Testis (tissue), 3 donors: ENCODE results near the gene DCHS1. TPM values are rescaled to one million over a fixed set of nuclear protein-coding genes. Genes with fewer than 3 reads are reported as not detected.
"Not testable (repeated sequence)": the region's sequence is repeated elsewhere in the genome, so short reads cannot be mapped to it uniquely, and the experiment has no call there.

Experiments used
- DNase-seq: peaks from one replicate; pipeline ENCODE4 v3.0.0-alpha.2; 2019
- H3K27ac ChIP-seq, 2 donors: fragments of 200-600 bp; sonication (generic); one replicate each; pipeline ENCODE4 v1.5.1; 2019
- H3K27me3 ChIP-seq: fragments of 200-600 bp; sonication (generic); one replicate; pipeline ENCODE4 v1.5.1; 2019
- H3K36me3 ChIP-seq: fragments of 200-600 bp; sonication (generic); one replicate; pipeline ENCODE4 v1.5.1; 2017; ENCODE audit warnings: low read depth; ENCODE audit errors: missing control alignments
- H3K4me1 ChIP-seq: fragments of 200-600 bp; sonication (generic); one replicate; pipeline ENCODE4 v1.5.1; 2019
- H3K4me3 ChIP-seq, 2 donors: fragments of 200-600 bp; sonication (generic); one replicate each; pipeline ENCODE4 v1.5.1; 2017 to 2019
- H3K9me3 ChIP-seq: fragments of 200-600 bp; sonication (generic); one replicate; pipeline ENCODE4 v1.5.1; 2017
- CTCF ChIP-seq, 3 experiments: fragments of 450-650 bp in 2 of 3; fragments of 200-600 bp in 1 of 3; sonication (generic) in 1 of 3; IDR thresholded peaks; one replicate each; pipeline ENCODE4 v1.5.1; 2016 to 2019; ENCODE audit warnings: antibody characterized with exemption in 3 of 3, mild to moderate bottlenecking in 2 of 3, moderate library complexity in 1 of 3
- POLR2A ChIP-seq: fragments of 450-650 bp; IDR thresholded peaks from one replicate; pipeline ENCODE4 v1.6.1; 2017; ENCODE audit warnings: antibody characterized with exemption, mild to moderate bottlenecking, moderate library complexity
- WGBS, 2 donors: methylation state at CpG; one replicate each; pipeline ENCODE4 v1.1.5; 2018; 5-methylcytosine and 5-hydroxymethylcytosine counted together
- intact Hi-C: fragments of 100-400 bp; cut with DNase I; formaldehyde crosslinking; loops from one replicate; pipeline ENCODE4 v1.15.1; 2023; ENCODE audit warnings: low total_unique reads
- polyA plus RNA-seq: library from polyadenylated mRNA; stranded (reverse); fragments of 350-450 nt; fragmentation: Illumina TruSeq; extraction: RNeasy Lipid Tissue Mini Kit (QIAGEN cat#74804); gene quantifications from one replicate; pipeline ENCODE4 v1.2.3, GENCODE V29; 2014; ENCODE audit warnings: low read depth, low replicate concordance; ENCODE audit not compliant: insufficient read depth
- total RNA-seq, 2 donors: library from RNA; depleted of rRNA; stranded (reverse); fragments of >200 nt; gene quantifications; one replicate each; pipeline ENCODE4 v1.2.3, GENCODE V29; 2016

The DCHS1 gene
- total and polyA plus RNA-seq, 3 donors from 2014 or later: 7.1 to 14.2 (median 8.8) TPM

GRCh38 chr11:6693342-6694228 lies 38.0 kb upstream of the DCHS1 start:
- H3K27ac ChIP-seq: no peak overlapping the region
- WGBS, 2 donors: 93 to 95% methylated on average over 1 of the region's 1 CpG

GRCh38 chr11:6692128-6692527 lies 36.5 kb upstream of the DCHS1 start:
- intact Hi-C loops: no loop called here
- DNase-seq: no peak

More at GRCh38 chr11:6693342-6694228, 38.0 kb upstream of the DCHS1 start:
- Histone ChIP-seq H3K9me3 (no peaks in the 10 kb centered on the region), H3K36me3 (no peaks in the 10 kb centered on the region), H3K27me3 (no peaks in the 10 kb centered on the region), H3K4me3 (no peak overlapping the region), H3K4me1 (peaks cover 4% of the 10 kb centered on the region)
- intact Hi-C loops: no loop called here
- TF ChIP-seq POLR2A (no peak), CTCF (IDR thresholded peaks at IDR 0.05) (no peak)
- no peak for DNase-seq

GRCh38 chr11:6690431-6691132 lies 35.0 kb upstream of the DCHS1 start:
- H3K36me3 ChIP-seq, intact Hi-C loops, H3K27ac ChIP-seq, H3K4me3 ChIP-seq, H3K9me3 ChIP-seq, H3K4me1 ChIP-seq, DNase-seq, H3K27me3 ChIP-seq: not testable (repeated sequence)
- WGBS, 2 donors: 81 to 86% methylated on average over 8 to 11 of the region's 11 CpGs

More at GRCh38 chr11:6692128-6692527, 36.5 kb upstream of the DCHS1 start:
- TF ChIP-seq POLR2A (no peak), CTCF (IDR thresholded peaks at IDR 0.05) (no peak)
- Histone ChIP-seq H3K36me3 (no peaks in the 10 kb centered on the region), H3K27ac (no peak overlapping the region), H3K4me3 (no peak overlapping the region), H3K9me3 (no peaks in the 10 kb centered on the region), H3K4me1 (peaks cover 4% of the 10 kb centered on the region), H3K27me3 (no peaks in the 10 kb centered on the region)

- no peak for DNase-seq
- no peaks in the 10 kb centered on the region for H3K36me3 ChIP-seq
- H3K4me1 ChIP-seq: no peaks in the 10 kb centered on the region
- intact Hi-C loops: no loop called here
- no peaks in the 10 kb centered on the region for H3K9me3 ChIP-seq
- no peaks in the 10 kb centered on the region for H3K27me3 ChIP-seq
- 73 to 75% methylated on average over 4 of the region's 4 CpGs for WGBS, 2 donors
- H3K27ac ChIP-seq: no peak overlapping the region
- no peak overlapping the region for H3K4me3 ChIP-seq
- TF ChIP-seq CTCF (IDR thresholded peaks at IDR 0.05): no peak
- no peak for TF ChIP-seq POLR2A
Measured at GRCh38 chr11:6687876-6688275, 32.3 kb upstream of the DCHS1 start.

GRCh38 chr11:6686006-6686405 lies 30.4 kb upstream of the DCHS1 start:
- Histone ChIP-seq H3K4me1 (peaks cover 8% of the 10 kb centered on the region), H3K36me3 (no peaks in the 10 kb centered on the region), H3K9me3 (no peaks in the 10 kb centered on the region), H3K27ac (no peak overlapping the region), H3K4me3 (no peak overlapping the region), H3K27me3 (no peaks in the 10 kb centered on the region)
- no peak for DNase-seq
- intact Hi-C loops: no loop called here
- TF ChIP-seq POLR2A: no peak

GRCh38 chr11:6684068-6684467 lies 28.5 kb upstream of the DCHS1 start:
- H3K9me3 ChIP-seq, H3K27ac ChIP-seq, H3K27me3 ChIP-seq, H3K36me3 ChIP-seq, H3K4me1 ChIP-seq, intact Hi-C loops: not testable (repeated sequence)
- H3K4me3 ChIP-seq: peak overlapping the region in 1 of 2 donors; percentile 79
- peak; percentile 20 for DNase-seq
- 64 to 76% methylated on average over 14 of the region's 14 CpGs for WGBS, 2 donors
